Stomach (tissue), 4 donors: ENCODE measurements around the gene ADD2.

Source experiments
- CTCF ChIP-seq, 7 experiments: fragments of 450-650 bp in 4 of 7; fragments of 200-600 bp in 3 of 7; sonication (generic) in 3 of 7; IDR thresholded peaks; one replicate each; pipeline ENCODE4 v1.5.1; 2016 to 2019; ENCODE audit warnings: antibody characterized with exemption in 7 of 7, control low read depth in 2 of 7, mild to moderate bottlenecking in 1 of 7
- POLR2A ChIP-seq, 4 donors: fragments of 450-650 bp; IDR thresholded peaks; one replicate each; pipeline ENCODE4 v1.6.1; 2016; ENCODE audit warnings: antibody characterized with exemption in 4 of 4, control low read depth in 2 of 4, mild to moderate bottlenecking in 1 of 4, moderate library complexity in 1 of 4
- POLR2AphosphoS5 ChIP-seq, 3 donors: sonication (generic); formaldehyde crosslinking; IDR thresholded peaks; one replicate each; pipeline ENCODE4 v1.6.1; 2016; ENCODE audit warnings: antibody characterized with exemption in 3 of 3

- TF ChIP-seq CTCF (IDR thresholded peaks at IDR 0.05) (no peak), POLR2AphosphoS5 (IDR thresholded peaks at IDR 0.05) (no peak), POLR2A (IDR thresholded peaks at IDR 0.05) (no peak)
Measured at GRCh38 chr2:70723286-70723885, 44.6 kb downstream of the ADD2 start.
